ENCODE measurements around the gene TBC1D22A.

The TBC1D22A gene

GRCh38 chr22:47110817-47111443 is 348.5 kb downstream of the TBC1D22A start (continued):
- TF ChIP-seq, protein P1, sequence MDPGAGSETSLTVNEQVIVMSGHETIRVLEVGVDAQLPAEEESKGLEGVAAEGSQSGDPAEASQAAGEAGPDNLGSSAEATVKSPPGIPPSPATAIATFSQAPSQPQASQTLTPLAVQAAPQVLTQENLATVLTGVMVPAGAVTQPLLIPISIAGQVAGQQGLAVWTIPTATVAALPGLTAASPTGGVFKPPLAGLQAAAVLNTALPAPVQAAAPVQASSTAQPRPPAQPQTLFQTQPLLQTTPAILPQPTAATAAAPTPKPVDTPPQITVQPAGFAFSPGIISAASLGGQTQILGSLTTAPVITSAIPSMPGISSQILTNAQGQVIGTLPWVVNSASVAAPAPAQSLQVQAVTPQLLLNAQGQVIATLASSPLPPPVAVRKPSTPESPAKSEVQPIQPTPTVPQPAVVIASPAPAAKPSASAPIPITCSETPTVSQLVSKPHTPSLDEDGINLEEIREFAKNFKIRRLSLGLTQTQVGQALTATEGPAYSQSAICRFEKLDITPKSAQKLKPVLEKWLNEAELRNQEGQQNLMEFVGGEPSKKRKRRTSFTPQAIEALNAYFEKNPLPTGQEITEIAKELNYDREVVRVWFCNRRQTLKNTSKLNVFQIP (CRISPR knock-in tag; IDR thresholded peaks at IDR 0.05; ENCODE audit: borderline replicate concordance, low read depth), result no peak

- ATAC-seq, result no peak
- no peak for TF ChIP-seq SNAI2 (CRISPR knock-in tag; IDR thresholded peaks at IDR 0.05)
- TF ChIP-seq PATZ1 (CRISPR knock-in tag; IDR thresholded peaks at IDR 0.05; ENCODE audit: borderline replicate concordance), result no peak
- no peak for TF ChIP-seq ISL1 (CRISPR knock-in tag; IDR thresholded peaks at IDR 0.05)
- no peak for TF ChIP-seq CSDC2 (CRISPR knock-in tag; IDR thresholded peaks at IDR 0.05)
- no peak for TF ChIP-seq CSRNP3 (CRISPR knock-in tag; IDR thresholded peaks at IDR 0.05)
- TF ChIP-seq, protein P2, sequence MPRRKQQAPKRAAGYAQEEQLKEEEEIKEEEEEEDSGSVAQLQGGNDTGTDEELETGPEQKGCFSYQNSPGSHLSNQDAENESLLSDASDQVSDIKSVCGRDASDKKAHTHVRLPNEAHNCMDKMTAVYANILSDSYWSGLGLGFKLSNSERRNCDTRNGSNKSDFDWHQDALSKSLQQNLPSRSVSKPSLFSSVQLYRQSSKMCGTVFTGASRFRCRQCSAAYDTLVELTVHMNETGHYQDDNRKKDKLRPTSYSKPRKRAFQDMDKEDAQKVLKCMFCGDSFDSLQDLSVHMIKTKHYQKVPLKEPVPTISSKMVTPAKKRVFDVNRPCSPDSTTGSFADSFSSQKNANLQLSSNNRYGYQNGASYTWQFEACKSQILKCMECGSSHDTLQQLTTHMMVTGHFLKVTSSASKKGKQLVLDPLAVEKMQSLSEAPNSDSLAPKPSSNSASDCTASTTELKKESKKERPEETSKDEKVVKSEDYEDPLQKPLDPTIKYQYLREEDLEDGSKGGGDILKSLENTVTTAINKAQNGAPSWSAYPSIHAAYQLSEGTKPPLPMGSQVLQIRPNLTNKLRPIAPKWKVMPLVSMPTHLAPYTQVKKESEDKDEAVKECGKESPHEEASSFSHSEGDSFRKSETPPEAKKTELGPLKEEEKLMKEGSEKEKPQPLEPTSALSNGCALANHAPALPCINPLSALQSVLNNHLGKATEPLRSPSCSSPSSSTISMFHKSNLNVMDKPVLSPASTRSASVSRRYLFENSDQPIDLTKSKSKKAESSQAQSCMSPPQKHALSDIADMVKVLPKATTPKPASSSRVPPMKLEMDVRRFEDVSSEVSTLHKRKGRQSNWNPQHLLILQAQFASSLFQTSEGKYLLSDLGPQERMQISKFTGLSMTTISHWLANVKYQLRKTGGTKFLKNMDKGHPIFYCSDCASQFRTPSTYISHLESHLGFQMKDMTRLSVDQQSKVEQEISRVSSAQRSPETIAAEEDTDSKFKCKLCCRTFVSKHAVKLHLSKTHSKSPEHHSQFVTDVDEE (CRISPR knock-in tag; IDR thresholded peaks at IDR 0.05), result no peak
- no peak for TF ChIP-seq ZC3H10 (CRISPR knock-in tag; IDR thresholded peaks at IDR 0.05)
- TF ChIP-seq ZFP30 (CRISPR knock-in tag; IDR thresholded peaks at IDR 0.05), result no peak
- TF ChIP-seq RARB (CRISPR knock-in tag; IDR thresholded peaks at IDR 0.05), result no peak
- no peak for TF ChIP-seq ARNTL (CRISPR knock-in tag; IDR thresholded peaks at IDR 0.05; ENCODE audit: borderline replicate concordance, low read depth)
- no peak for TF ChIP-seq ZNF565 (CRISPR knock-in tag; conservative IDR thresholded peaks at IDR 0.05; ENCODE audit: low read depth)
- no peak for TF ChIP-seq ZFP3 (CRISPR knock-in tag; IDR thresholded peaks at IDR 0.05)
- TF ChIP-seq ZNF70 (CRISPR knock-in tag; IDR thresholded peaks at IDR 0.05), result no peak
- no peak for TF ChIP-seq GLIS3 (CRISPR knock-in tag; IDR thresholded peaks at IDR 0.05)
- no peak for TF ChIP-seq BACH2 (CRISPR knock-in tag; IDR thresholded peaks at IDR 0.05; ENCODE audit: borderline replicate concordance)
Observed at GRCh38 chr22:47111626-47112581, 349.5 kb downstream of the TBC1D22A start.

GRCh38 chr22:47112582-47112965 is 350.1 kb downstream of the TBC1D22A start:
- ATAC-seq, result no peak
- no peak for TF ChIP-seq TCF4 (CRISPR knock-in tag; IDR thresholded peaks at IDR 0.05; ENCODE audit: borderline replicate concordance)
- TF ChIP-seq ZFP3 (CRISPR knock-in tag; IDR thresholded peaks at IDR 0.05), result no peak
- no peak for TF ChIP-seq ZNF70 (CRISPR knock-in tag; IDR thresholded peaks at IDR 0.05)
- TF ChIP-seq PPARA (CRISPR knock-in tag; IDR thresholded peaks at IDR 0.05; ENCODE audit: borderline replicate concordance), result no peak
- TF ChIP-seq SNAI2 (CRISPR knock-in tag; IDR thresholded peaks at IDR 0.05), result no peak
- TF ChIP-seq OSR1 (CRISPR knock-in tag; IDR thresholded peaks at IDR 0.05), result no peak
- TF ChIP-seq CSDC2 (CRISPR knock-in tag; IDR thresholded peaks at IDR 0.05), result no peak
- TF ChIP-seq GLIS3 (CRISPR knock-in tag; IDR thresholded peaks at IDR 0.05), result no peak
- TF ChIP-seq ISL1 (CRISPR knock-in tag; IDR thresholded peaks at IDR 0.05), result no peak
- no peak for TF ChIP-seq BACH2 (CRISPR knock-in tag; IDR thresholded peaks at IDR 0.05; ENCODE audit: borderline replicate concordance)
- TF ChIP-seq, protein P1 (CRISPR knock-in tag; IDR thresholded peaks at IDR 0.05; ENCODE audit: borderline replicate concordance, low read depth), result no peak
- TF ChIP-seq, protein P3, sequence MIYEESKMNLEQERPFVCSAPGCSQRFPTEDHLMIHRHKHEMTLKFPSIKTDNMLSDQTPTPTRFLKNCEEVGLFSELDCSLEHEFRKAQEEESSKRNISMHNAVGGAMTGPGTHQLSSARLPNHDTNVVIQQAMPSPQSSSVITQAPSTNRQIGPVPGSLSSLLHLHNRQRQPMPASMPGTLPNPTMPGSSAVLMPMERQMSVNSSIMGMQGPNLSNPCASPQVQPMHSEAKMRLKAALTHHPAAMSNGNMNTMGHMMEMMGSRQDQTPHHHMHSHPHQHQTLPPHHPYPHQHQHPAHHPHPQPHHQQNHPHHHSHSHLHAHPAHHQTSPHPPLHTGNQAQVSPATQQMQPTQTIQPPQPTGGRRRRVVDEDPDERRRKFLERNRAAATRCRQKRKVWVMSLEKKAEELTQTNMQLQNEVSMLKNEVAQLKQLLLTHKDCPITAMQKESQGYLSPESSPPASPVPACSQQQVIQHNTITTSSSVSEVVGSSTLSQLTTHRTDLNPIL (CRISPR knock-in tag; IDR thresholded peaks at IDR 0.05; ENCODE audit: low read depth), result no peak
- no peak for TF ChIP-seq ZC3H10 (CRISPR knock-in tag; IDR thresholded peaks at IDR 0.05)
- TF ChIP-seq ZNF565 (CRISPR knock-in tag; conservative IDR thresholded peaks at IDR 0.05; ENCODE audit: low read depth), result no peak
- TF ChIP-seq PATZ1 (CRISPR knock-in tag; IDR thresholded peaks at IDR 0.05; ENCODE audit: borderline replicate concordance), result no peak
- no peak for TF ChIP-seq ESRRG (CRISPR knock-in tag; IDR thresholded peaks at IDR 0.05)
